Forelimb muscle (tissue), 1 donor: ENCODE results near the gene ARID5B. TPM values are rescaled to one million over a fixed set of nuclear protein-coding genes. Genes with fewer than 3 reads are reported as not detected.

ENCODE experiments used
- DNase-seq: peaks from one replicate; pipeline ENCODE4 v3.0.0-alpha.2; 2013; ENCODE audit warnings: low read depth
- polyA plus RNA-seq: library from polyadenylated mRNA; unstranded; fragments of 120-200 nt; gene quantifications from one replicate; pipeline ENCODE4 v1.2.1, GENCODE V29; 2013; ENCODE audit not compliant: insufficient read length

Gene ARID5B
- polyA plus RNA-seq, 1 donor = 19.0 TPM

DNA sequence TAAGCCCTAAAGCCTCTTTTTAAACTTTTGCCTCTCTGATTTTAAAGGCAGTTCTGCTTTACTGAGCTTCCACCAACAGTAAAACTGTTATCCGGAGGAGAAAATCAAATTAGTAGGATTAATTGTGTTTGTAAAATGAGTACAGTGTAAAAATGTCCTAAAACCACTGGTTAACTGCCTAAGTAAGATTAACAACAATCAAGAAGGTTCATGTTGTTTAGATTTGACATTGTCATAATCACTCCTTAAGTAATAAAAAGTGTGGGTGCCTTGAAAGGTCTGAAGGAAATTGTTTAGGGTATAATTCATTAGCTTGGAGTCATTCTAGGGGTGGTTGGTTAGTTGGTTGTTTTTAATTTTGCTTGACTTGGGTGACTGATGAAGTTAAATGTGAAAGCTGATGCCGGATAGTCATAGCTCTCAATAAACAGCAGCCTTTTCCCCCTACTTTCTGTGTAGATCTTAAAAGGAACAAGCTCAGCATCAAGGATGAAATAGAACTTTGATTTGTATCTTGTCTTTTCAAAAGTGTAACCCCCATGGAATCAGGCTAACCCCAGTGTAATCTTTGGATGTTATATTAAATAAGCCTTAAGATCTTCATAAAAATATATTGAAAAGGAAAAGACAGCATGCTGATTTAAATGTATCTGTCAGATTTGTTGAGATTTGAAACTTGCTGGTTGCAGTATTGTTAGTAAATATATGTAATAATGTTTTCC is 148.3 kb downstream of the ARID5B start:
- no peak for DNase-seq

DNA sequence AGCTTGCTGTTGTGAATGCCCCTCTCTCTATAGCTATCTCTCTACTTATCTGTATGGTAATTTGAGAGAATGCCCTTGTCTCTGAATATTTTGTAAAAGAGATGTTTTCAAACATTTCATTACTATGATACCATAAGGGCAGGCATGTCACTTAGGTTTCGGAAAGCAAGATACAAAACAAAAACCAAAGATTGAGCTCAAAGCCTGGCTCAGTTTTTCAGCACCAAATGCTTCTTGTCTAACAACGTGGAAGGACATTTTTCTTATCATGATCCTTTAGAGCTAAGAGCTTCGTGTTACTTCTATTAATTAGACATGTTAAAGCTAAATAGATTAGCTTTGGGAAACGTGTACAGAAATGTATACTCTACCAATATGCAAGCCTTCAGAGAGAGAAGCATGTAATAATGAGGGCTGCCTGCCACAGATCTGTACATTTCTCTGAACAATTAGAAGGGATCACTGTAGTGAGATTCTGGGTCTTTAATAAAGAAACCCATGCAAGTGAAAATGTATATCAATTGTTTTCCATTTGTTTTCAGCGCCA is 148.9 kb downstream of the ARID5B start:
- no peak for DNase-seq

DNA sequence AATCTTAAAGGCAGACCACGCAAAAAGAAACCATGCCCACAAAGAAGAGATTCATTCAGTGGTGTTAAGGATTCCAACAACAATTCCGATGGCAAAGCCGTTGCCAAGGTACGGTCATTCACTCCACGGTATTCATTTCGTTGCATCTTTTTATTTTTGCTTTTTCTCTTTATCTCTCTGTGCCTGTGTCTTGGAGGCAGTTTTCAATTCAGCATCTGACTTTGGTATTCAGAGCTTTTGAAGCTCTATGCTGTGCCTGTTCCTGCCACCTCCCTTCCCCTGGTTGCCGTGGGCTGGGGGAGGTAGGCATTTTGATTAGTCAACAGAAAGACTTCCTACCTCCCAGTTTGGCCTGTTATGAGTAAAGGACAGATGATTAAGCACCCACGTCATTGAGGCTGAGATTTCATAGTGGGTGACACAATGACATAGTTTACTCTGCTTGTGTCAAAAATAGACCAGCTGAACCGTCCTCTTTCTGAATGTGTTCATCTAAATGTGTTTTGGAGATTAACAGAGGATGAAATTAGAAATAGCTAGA is 149.5 kb downstream of the ARID5B start:
- no peak for DNase-seq

DNA sequence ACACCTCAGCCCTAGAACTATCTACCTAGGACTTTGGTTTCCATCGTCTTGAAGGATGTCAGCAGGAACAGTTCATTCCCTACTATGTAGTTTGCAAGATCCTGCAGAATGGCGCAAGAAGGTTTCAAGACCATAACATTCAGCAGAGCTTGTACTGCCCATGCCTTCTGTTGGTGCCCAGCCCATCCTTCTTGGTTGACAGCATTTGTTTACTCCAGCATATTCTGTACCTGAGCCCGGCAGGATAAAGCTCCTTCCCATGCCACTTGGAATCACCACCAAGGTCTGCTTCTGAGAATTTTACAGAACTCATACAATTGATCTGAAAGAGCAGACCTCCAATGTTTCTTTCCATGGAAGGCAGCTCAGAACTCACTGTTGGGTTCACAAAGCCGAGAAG is 150.8 kb downstream of the ARID5B start:
- no peak for DNase-seq

DNA sequence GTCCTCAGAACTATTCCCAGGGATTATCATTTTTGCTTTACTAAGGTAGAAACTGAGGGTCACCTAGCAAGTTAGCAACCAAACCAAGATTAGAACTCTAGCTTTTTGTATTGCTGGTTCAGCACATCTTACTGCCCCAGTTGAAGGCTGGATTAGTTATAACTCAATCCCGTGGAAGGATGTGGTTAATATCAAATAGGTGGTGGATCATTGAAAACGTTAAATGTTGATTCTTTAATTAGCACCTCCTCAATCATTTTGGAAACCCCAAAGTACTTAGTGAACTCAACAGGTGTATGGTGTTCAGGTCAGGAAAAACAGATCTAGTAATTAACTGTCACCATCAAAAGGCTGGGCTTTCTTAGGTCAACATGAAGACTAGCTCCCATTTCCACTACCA is 152.4 kb downstream of the ARID5B start:
- DNase-seq = no peak

DNA sequence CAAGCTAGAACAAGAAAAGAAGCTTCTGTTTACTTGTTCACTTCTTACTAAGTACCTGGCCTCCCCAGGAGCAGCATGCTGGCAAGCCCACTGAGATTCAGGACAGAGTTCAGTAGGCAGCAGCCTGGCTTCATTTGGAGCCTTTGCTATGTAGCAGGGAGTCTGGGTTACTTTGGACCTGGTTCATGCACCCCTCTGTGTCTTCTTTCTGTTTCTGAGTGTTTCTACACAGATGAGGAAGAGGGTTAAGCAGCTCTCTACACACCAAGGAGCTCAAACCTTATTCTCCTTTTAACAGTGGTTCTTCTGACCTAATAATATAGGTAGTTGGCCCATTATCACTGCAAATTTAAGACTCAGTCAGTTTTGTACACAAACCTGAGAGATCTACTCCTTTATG is 152.9 kb downstream of the ARID5B start:
- no peak for DNase-seq

DNA sequence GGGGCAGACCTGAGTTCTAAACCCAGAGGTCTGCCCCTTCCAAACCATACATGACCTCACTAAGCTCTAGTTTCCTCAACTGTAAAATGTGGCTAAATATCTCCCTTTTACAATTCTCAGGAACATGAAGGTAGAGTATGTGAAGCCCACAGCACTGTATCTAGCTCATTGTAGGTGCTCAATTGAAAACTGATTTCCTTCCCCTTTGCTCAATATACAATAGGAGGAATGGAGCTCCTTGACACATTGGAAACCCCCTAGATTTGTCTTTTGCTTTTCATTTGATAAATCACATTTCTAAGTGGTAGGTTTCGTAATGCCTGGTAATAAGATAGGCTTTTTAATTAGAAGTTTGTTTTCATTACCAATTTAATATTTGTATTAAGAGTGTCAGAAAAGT is 153.3 kb downstream of the ARID5B start:
- DNase-seq = no peak

DNA sequence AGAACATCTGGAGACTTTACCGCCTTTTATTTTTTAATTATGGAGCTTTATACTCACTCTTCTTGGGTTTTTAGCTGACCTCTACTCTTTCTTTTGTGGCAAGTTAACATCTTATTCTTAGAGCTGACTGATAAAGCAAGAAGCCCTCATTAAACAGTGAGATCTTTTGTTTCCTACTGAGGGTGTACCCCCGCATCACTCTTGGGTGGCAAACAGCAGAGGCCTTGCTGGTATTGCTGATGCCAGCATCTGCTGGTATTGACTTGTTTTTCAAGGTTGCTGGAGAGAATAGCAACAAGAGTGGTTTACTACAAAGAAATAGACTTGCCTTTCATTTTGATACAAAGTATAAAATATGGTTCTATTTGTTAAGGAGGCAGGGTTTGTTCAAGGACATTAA is 154.7 kb downstream of the ARID5B start:
- no peak for DNase-seq

DNA sequence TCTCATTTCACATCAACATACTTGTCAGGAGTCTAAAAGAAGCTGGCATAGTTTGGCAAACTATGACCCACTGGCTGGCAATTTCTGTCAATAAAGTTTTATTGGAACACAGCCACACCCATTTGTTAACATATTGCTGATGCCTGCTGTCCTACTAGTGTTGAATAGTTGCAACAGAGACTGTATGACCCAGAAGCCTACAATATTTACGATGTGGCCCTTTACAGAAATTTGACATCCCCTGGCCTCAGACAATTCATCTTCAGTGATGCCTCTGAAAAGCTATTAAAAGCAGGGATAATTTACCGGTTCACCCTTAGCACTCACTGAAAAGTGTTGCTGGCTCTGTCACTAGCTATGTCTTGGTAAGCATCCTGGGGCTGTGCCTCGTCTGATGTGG is 155.2 kb downstream of the ARID5B start:
- no peak for DNase-seq

DNA sequence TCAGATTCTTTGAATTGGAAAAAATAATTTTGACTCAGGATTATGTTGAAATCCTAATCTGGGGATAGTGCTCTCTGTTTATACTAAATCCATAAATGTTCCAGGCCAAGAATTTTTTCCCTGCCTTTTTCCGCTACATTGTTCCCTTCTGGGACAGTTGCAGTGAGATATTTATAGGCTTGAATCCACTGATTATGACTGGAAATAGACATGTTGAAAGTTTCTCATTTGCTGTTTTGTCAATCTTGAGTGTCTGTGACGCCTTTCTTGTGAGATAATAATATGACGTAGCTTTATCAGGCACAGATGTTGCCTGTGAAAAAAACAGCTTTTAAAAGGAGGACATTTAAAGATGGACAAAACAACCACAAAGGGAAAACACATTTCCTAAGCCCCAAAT is 155.9 kb downstream of the ARID5B start:
- DNase-seq = peak; percentile 84

DNA sequence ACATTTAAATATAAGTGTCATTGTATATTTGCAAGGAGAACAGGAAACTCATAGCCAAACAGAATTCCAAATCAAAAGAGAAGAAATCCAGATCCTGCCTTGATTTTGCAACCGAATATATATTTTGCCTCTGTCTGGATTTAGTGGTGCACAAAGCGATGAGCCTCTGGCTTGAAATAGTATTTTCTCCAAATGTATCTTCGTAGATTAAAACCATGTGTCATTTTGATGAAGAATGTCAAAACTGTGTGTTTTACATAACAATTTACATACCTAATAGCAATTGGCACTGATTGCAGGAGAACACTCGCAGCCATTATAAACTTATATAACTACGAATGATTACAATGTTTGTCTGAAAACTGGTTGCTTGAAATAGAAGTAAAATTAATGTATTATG is 156.4 kb downstream of the ARID5B start:
- DNase-seq = no peak

DNA sequence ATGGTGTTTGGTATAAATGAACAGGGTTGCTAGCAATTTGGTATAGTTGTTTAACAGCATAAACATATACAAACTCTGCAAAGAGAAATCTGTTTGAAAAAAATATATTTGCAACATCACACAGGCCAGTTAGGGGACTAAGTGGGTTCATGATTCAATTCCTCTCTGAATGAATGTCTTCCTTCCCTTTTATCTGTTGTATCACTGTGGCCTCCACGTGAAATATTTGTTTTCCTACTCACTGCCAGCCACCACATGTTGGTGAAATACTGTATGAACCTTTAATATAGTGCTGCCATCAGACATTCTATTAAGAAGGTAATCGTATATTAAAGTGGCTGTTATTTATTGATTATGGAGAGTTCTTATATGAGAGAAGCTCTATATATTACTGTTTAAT is 157.0 kb downstream of the ARID5B start:
- no peak for DNase-seq

DNA sequence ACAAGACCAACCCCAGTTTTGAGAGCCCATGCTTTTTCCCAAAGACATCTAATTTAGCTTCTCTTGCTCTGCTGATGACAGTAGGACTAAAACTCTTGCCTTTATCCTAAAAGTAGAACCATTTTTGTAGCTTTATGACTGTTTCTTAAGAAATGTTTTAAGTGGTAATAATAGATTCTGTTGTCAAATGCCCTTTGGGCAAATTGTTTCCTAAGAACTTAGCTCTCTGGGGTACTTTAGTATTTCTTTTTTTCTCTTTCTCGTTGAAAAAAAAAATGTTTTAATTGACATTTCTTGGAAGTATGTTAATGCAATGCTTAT is 157.4 kb downstream of the ARID5B start:
- no peak for DNase-seq

DNA sequence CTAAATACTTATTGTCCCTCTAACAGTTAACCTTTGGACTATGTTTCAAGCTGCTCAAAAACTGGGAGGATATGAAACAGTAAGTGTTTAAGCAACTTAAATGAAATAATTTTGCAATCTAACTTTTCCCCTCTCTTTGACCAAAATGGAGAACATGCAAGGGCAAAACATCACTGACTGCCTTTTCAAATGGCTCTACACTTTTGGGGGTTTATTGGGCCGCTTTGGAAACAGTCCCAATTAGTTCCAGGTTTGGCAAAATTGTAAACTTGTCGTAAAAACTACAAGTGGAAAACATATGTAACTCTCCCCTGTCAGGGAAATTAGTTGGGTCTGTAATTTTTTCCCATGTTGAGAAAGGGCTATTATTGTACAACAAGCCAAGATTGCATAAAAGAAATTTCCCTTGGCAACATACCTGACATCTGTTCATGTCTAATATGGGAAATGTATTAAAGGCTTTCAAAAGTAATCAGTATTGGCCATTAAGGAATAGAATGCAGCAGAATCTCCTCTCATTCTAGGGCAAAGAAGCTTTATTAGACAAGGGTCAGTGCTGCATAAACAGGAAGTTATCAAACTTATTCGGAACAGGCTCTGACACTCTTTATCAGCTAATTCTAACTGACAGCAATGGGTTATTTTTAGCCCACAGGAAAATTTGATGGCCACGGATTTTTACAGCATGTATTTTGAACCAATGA is 157.9 kb downstream of the ARID5B start:
- no peak for DNase-seq

DNA sequence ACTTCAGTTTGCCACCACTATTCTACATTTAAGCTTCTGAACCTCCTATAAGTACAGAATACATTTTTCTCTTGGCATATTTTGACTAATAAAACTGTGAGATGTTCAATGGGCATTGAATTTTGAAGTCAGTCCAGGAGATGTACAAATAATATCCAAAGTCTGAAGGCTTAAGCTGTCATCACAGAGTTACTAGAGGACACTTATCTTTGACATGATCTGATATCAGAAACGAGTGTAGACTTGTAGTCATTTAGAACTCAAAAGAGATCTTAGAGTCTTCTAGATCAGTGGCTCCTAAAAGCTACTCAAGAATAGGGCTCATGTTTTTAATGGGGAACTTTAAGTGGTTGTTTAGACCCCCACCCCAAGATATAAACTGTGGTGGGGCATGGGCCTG is 160.5 kb downstream of the ARID5B start:
- no peak for DNase-seq

DNA sequence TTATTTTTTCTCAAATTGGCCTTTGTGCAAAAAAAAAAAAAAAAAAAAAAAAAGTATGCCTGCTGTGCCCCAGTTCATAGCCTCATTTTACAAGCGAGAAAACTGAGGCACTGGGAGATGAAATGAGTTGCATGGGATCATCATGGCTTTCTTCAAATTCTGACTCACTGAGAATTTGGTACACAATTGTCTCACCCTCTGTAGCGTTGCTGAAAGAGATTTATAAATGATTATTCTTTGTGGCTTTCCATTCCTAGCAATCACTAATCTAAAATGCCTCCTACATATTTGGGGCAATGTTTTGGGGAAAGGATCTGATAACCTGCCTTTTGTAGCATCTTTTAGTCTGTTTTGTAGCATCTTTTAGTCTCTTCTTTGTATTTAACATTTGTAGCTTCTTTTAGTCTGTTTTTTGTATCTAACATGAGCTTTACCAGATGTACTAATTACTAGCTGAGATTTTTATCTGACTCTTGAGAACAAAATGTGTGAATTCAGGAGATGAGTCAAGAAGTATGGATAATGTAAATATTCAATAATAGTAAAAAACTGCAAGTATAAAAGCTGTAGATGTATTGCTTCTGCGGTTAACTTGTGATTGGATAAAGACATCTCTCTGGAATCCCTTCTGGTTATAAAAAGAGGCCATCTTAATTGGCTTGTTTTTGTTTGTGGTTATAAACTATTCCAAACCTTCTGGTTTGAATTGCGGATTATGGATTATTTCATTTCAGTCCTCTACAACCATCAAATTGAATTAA is 161.4 kb downstream of the ARID5B start:
- DNase-seq = no peak

DNA sequence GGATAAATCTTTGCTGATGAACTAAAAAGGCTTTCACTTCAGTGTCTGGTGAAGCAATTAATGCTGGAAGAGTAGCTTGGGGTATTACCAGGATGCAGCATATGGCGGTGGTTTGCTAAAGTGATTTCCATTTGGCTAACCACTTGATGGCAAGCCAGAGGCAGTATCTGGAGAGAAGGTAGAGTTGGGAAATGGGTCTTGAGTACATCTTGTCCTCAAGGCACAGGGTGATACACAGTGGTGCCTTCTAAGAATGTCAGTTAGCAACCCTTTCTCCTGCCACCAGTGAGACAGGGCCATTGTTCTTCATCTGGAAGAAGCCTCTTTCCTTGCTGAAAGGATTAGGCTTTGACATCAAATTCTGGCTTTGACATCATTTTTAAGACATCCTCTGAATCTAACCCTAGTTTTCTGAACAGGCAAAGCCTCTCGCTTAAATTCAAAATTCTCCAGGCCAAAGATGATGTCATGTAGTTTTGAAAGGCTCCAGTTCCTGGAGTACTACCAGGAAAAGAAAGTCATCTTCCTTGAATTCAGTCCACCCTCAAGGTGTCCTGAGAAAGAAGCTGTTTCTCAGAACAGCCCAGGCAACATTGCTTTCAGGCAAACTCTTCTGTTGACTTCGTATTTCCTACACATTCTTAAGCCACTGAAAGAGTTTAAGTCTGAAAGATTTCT is 162.4 kb downstream of the ARID5B start:
- DNase-seq = no peak

DNA sequence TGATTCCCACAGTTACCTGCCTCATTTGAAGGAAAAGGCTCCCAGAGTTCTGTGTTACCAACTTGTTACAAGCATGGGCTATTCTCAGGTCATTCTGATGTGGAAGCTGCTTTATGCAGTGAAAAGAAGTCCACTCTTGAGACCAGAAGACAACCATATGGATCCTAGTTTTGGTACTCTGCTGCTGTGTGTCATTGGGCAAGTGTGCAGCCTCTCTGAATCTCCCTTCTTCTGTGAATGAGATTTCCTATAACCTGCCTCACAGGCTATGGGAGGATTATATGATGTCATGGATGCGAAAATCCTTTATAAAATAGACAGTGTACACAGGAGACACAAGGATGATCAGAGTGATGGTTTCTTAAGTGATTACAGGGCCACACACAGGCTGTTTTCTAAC is 166.1 kb downstream of the ARID5B start:
- DNase-seq = no peak

DNA sequence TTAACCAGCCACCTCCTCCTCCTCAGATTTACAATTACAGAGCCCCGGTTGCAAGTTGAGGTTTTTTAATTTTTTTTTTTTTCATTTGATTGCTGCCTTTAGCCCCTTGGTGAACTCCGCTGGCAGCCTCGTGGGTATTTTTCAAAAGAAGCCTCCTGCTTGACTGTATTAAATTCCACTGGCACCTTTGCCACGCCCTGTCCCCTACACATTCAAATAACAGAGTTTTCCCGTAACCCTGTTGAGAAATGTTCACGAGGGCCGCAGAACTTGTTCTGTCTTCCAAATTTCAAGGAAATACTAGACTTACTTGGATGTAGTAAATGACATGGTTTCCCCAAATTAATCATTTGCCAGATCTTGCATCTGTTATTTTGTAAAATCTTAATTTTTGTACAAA is 167.0 kb downstream of the ARID5B start:
- DNase-seq = no peak

DNA sequence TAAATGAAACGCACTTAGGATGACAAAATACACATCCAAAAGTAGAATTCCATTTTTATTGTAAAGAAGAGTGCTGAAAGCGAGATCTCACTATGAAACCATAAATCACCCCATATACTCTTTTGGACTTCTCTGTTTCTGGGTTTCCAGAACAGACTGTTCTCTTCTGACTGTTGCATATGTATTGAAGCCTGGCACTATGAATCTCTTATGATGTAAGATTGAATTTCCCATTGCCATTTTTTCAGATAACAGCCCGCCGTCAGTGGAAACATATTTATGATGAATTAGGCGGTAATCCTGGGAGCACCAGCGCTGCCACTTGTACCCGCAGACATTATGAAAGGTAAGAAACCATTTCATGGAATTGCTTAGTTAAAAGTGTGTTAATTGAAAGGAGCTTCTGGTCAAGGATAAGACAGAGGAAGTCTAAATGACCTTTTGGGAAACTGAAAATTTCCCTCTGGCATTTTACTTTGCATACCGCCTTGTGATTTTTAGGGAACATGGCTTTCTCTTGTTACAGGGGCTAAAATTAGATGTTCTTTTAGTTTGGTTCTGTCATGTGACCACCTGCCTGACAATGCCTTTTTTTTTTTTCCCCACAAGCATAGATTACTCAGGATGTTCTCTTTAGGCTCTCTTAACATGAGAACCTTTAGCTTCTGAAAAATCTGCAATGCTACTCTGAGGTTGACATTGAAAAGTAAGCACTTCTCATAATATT is 168.1 kb downstream of the ARID5B start:
- no peak for DNase-seq

DNA sequence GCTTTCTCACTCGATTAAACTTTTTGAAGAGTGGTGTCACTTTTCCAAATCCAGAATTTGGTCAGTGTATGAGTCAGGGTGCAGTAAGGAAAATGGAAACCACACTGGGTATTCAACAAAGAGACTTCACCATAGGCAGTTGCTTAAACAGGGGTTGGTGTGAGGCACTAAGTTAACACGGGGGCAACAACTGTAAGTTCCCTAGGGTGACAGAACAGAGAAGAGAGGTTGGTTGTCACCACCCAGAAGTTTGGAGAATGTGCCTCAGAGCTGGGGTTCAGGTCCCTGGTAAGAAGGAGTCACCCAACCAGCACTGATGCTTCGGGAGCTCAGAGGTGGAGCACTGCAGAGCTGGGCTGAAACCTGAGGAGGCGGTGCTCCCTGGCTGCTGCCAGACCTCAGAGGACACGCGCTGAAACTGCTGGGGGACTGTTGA is 170.4 kb downstream of the ARID5B start:
- DNase-seq = no peak
